MM.1S (cell line): ENCODE data around the gene CCDC192.

Experiments used
- CTCF ChIP-seq: fragments of 300-600 bp; sonication (generic); IDR thresholded peaks from 2 replicates; pipeline ENCODE4 v1.5.1; 2016; ENCODE audit warnings: antibody characterized with exemption, low read length, mixed read lengths
- EZH2phosphoT487 ChIP-seq: fragments of 300-600 bp; sonication (generic); IDR thresholded peaks from 2 replicates; pipeline ENCODE4 v1.6.1; 2018; ENCODE audit warnings: antibody characterized with exemption, low read length

GRCh38 chr5:127758766-127759283 is 55.6 kb downstream of the CCDC192 start:
- no peak for TF ChIP-seq CTCF
- no peak for TF ChIP-seq EZH2phosphoT487
